Osteocyte (in vitro differentiated cells): ENCODE data around the gene EGFL8. TPM values are rescaled to one million over a fixed set of nuclear protein-coding genes. Genes with fewer than 3 reads are reported as not detected.
A peak's percentile ranks its signal among the peaks of the same experiment; 100 is the strongest.

Source experiments
- DNase-seq: peaks from one replicate; pipeline ENCODE4 v3.0.0; 2021; ENCODE audit warnings: mixed read lengths; ENCODE audit not compliant: unreplicated experiment; ENCODE audit errors: extremely low spot score
- H3K27ac Mint-ChIP-seq: one replicate; pipeline ENCODE4 v1.8.0; 2021; ENCODE audit warnings: mild to moderate bottlenecking, mixed read lengths; ENCODE audit not compliant: unreplicated experiment
- H3K27me3 Mint-ChIP-seq: one replicate; pipeline ENCODE4 v1.8.0; 2021; ENCODE audit warnings: mixed read lengths; ENCODE audit not compliant: unreplicated experiment
- H3K36me3 Mint-ChIP-seq: one replicate; pipeline ENCODE4 v1.8.0; 2021; ENCODE audit warnings: mixed read lengths; ENCODE audit not compliant: unreplicated experiment
- H3K4me1 Mint-ChIP-seq: one replicate; pipeline ENCODE4 v1.8.0; 2021; ENCODE audit warnings: mixed read lengths; ENCODE audit not compliant: unreplicated experiment
- H3K4me3 Mint-ChIP-seq: one replicate; pipeline ENCODE4 v1.8.0; 2021; ENCODE audit warnings: mild to moderate bottlenecking, moderate library complexity, mixed read lengths; ENCODE audit not compliant: unreplicated experiment
- H3K9me3 Mint-ChIP-seq: one replicate; pipeline ENCODE4 v1.8.0; 2021; ENCODE audit warnings: mixed read lengths; ENCODE audit not compliant: unreplicated experiment
- total RNA-seq: library from RNA; stranded (reverse); gene quantifications from 2 replicates; pipeline ENCODE4 v1.2.1, GENCODE V29; 2021
- TF ChIP-seq, protein P1 (sequence below): fragments of 200-600 bp; sonication (generic); IDR thresholded peaks from 2 replicates; pipeline ENCODE4 v1.5.0; 2021; ENCODE audit warnings: antibody characterized with exemption, mild to moderate bottlenecking, moderate library complexity

Gene EGFL8
- total RNA-seq, 1 donor from 2014 or later: 22.8 TPM

DNA sequence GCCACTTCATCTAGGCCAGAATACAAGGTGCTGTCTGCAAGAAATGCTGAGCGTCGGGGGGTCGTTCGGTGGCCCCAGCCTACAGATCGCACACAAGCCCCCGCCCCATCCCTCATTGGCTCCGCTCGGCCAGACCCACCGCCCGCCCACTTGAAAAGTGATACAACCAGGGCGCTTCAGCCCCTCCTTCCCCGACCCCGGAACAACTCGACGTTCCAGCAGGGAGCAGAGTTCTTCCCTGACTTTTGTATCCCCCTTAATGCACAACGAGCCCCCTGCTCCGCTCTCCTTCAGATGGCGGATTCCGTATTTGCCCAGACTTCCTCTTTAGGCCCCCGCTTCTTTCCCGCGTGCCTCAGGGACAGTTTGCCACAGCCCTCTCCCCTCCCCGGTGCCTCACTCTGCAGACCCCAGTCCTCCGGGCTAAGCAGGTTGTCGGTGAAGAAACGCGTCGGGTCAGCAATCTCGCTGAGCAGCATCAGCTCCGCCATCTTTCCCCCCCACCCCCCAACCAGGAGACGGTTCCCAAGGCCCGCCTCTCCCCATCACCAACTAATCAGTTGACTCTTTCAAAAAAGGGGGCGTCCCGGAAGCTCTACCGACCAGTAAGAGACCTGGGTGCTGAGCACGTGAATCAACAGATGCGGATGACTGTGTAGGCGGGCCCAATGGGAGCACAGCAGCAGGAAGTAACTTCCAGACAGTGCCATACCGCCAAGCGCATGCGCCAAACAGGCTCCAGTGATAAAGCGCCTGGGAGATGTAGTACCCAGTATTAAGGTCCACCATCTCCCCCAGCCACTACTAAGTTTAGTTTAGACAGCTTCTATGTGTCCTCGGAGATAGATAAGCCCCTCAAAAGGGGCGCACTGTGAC, 36.4 kb upstream of the EGFL8 start, which contains the start of gene ATF6B:
Gene ATF6B (minus strand): TSS at position 530 of the 876 bp plus-strand sequence. CDS start 39 bp downstream, at position 491.
- TF ChIP-seq, protein P1, sequence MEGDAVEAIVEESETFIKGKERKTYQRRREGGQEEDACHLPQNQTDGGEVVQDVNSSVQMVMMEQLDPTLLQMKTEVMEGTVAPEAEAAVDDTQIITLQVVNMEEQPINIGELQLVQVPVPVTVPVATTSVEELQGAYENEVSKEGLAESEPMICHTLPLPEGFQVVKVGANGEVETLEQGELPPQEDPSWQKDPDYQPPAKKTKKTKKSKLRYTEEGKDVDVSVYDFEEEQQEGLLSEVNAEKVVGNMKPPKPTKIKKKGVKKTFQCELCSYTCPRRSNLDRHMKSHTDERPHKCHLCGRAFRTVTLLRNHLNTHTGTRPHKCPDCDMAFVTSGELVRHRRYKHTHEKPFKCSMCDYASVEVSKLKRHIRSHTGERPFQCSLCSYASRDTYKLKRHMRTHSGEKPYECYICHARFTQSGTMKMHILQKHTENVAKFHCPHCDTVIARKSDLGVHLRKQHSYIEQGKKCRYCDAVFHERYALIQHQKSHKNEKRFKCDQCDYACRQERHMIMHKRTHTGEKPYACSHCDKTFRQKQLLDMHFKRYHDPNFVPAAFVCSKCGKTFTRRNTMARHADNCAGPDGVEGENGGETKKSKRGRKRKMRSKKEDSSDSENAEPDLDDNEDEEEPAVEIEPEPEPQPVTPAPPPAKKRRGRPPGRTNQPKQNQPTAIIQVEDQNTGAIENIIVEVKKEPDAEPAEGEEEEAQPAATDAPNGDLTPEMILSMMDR: no peak
- peak within 1 kb of the TSS; percentile 99 for H3K4me3 Mint-ChIP-seq
- peak; percentile 98 for DNase-seq
- H3K9me3 Mint-ChIP-seq: no peaks in the 10 kb centered on the region
- H3K4me1 Mint-ChIP-seq: peaks cover 38% of the 10 kb centered on the region
- H3K27me3 Mint-ChIP-seq: no peaks in the 10 kb centered on the region
- peaks cover 14% of the 10 kb centered on the region for H3K36me3 Mint-ChIP-seq
- peak within 1 kb of the TSS; percentile 100 for H3K27ac Mint-ChIP-seq

GRCh38 chr6:32128751-32129296, 35.6 kb upstream of the EGFL8 start:
- H3K27ac Mint-ChIP-seq: peak overlapping the region; percentile 100
- DNase-seq: no peak
- TF ChIP-seq, protein P1: no peak
- H3K4me1 Mint-ChIP-seq: peaks cover 40% of the 10 kb centered on the region
- H3K27me3 Mint-ChIP-seq: no peaks in the 10 kb centered on the region
- no peaks in the 10 kb centered on the region for H3K9me3 Mint-ChIP-seq
- H3K36me3 Mint-ChIP-seq: peaks cover 12% of the 10 kb centered on the region
- H3K4me3 Mint-ChIP-seq: peak overlapping the region; percentile 99

DNA sequence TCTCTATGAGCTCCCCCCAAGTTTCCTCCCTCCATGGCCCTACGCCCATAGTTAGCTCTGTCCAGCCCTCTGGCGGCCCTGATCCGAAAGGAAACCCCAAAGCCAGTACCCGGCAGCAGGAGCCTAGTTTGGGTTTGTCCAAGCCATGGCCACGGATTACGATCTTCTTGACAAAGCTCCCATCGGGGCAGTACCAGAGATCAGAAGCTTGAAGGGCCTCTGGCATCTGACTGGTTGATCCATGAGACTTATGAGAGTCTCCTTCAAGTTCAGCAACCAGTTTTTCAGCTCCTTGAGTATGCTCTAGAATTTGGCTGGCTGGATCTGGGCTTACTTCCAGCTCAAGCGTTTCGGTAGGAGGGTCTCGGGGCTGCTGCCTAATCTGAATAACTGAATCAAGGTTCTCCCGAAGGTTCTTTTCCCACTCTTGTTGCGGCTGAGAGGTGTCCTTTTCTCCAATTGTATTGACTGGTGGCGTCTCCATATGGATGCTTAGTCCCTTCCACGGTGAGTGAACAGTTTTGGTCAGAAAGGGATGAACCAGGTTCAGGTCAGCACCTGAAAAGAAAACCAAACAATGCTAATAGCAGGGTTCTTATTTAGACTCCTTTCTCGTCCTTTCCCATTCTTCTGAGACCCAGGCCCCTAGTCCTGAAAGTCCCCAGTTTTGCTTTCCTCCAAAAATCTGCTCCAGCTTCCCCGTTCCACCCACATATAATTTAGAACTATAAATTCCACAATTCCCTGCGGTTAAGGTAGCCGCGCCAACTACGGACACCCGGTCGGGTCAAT, 34.9 kb upstream of the EGFL8 start:
- no peaks in the 10 kb centered on the region for H3K27me3 Mint-ChIP-seq
- H3K9me3 Mint-ChIP-seq: no peaks in the 10 kb centered on the region
- H3K27ac Mint-ChIP-seq: peak overlapping the region; percentile 100
- TF ChIP-seq, protein P1: no peak
- H3K36me3 Mint-ChIP-seq: peaks cover 6% of the 10 kb centered on the region
- DNase-seq: no peak
- peaks cover 40% of the 10 kb centered on the region for H3K4me1 Mint-ChIP-seq
- peak overlapping the region; percentile 93 for H3K4me3 Mint-ChIP-seq

DNA sequence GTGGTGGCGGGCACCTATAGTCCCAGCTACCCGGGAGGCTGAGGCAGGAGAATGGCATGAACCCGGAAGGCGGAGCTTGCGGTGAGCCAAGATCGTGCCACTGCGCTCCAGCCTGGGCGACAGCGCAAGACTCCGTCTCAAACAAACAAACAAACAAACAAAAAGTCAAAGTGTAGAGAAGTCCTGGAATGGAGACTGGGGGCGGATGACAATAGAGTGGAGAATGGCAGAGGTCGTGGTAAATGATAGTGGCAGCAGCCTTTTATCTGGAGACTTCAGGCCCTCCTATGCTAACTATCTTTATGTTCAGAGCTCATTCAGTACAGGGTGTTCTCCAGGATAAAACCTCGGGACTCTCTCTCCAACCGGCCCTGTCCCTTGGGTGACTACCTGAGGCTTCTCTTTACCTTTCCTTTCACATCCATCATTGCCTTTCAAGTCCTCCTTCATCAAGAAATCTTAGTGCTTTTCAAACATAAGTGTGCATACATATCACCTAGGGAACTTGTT, 32.9 kb upstream of the EGFL8 start:
- Mint-ChIP-seq H3K4me3 (peak overlapping the region; percentile 44), H3K27ac (no peak overlapping the region), H3K27me3 (no peaks in the 10 kb centered on the region), H3K4me1 (peaks cover 35% of the 10 kb centered on the region), H3K36me3 (no peaks in the 10 kb centered on the region), H3K9me3 (no peaks in the 10 kb centered on the region)
- TF ChIP-seq, protein P1: no peak
- DNase-seq: no peak
